K562 (cell line): ENCODE results near the gene CACNA1A. TPM values are rescaled to one million over a fixed set of nuclear protein-coding genes. Genes with fewer than 3 reads are reported as not detected.

Experiments used
- ARID1B ChIP-seq: fragments of 450-650 bp; IDR thresholded peaks from 2 replicates; pipeline ENCODE4 v1.6.1; 2016; ENCODE audit warnings: antibody characterized with exemption, mild to moderate bottlenecking, inconsistent platforms
- CTBP1 ChIP-seq: fragments of 450-650 bp; IDR thresholded peaks from 2 replicates; pipeline ENCODE4 v1.6.1; 2016; ENCODE audit warnings: borderline replicate concordance
- CTCFL ChIP-seq: IDR thresholded peaks from 2 replicates; pipeline ENCODE4 v1.6.1; 2011; ENCODE audit warnings: borderline replicate concordance, low read depth, mild to moderate bottlenecking, moderate library complexity, low read length; ENCODE audit not compliant: insufficient read depth, poor library complexity, severe bottlenecking
- FOXP1 ChIP-seq: sonication (generic); formaldehyde crosslinking; IDR thresholded peaks from 2 replicates; pipeline ENCODE4 v1.8.0; 2022; ENCODE audit warnings: mild to moderate bottlenecking, missing genetic modification reagents
- GATAD2B ChIP-seq: fragments of 450-650 bp; IDR thresholded peaks from 2 replicates; pipeline ENCODE4 v1.6.1; 2017; ENCODE audit warnings: mild to moderate bottlenecking, borderline replicate concordance
- HDAC1 ChIP-seq, 2 experiments: fragments of 450-650 bp; IDR thresholded peaks; 2 replicates each; pipeline ENCODE4 v1.6.1; 2016 to 2017; ENCODE audit warnings: inconsistent platforms in 1 of 2, mild to moderate bottlenecking in 1 of 2, moderate library complexity in 1 of 2
- HDGF ChIP-seq: fragments of 450-650 bp; IDR thresholded peaks from 2 replicates; pipeline ENCODE4 v1.6.1; 2016
- MYNN ChIP-seq, 2 experiments: sonication (generic); formaldehyde crosslinking in 1 of 2; IDR thresholded peaks; 2 replicates each; pipeline versions ENCODE4 v1.5.0 to v1.6.1; 2016 to 2020; ENCODE audit warnings: antibody characterized with exemption in 1 of 2, missing genetic modification reagents in 1 of 2
- NFATC3 ChIP-seq: fragments of 450-650 bp; IDR thresholded peaks from 2 replicates; pipeline ENCODE4 v1.6.1; 2017; ENCODE audit warnings: mild to moderate bottlenecking
- NFE2L1 ChIP-seq: fragments of 450-650 bp; IDR thresholded peaks from 2 replicates; pipeline ENCODE4 v1.6.1; 2016; ENCODE audit warnings: missing genetic modification characterization, low read depth, mild to moderate bottlenecking, missing compliant biosample characterization, moderate library complexity, borderline replicate concordance
- POLR2G ChIP-seq: fragments of 200-400 bp; formaldehyde crosslinking; IDR thresholded peaks from 2 replicates; pipeline ENCODE4 v1.6.1; 2017; ENCODE audit warnings: low read depth, mild to moderate bottlenecking, antibody characterized with exemption, low read length, moderate library complexity
- SUPT5H ChIP-seq: fragments of 450-650 bp; IDR thresholded peaks from 2 replicates; pipeline ENCODE4 v1.6.1; 2016
- TAF7 ChIP-seq: fragments of 450-650 bp; IDR thresholded peaks from 2 replicates; pipeline ENCODE4 v1.6.1; 2016; ENCODE audit warnings: missing genetic modification characterization, missing compliant biosample characterization
- ZBTB1 ChIP-seq: sonication (generic); formaldehyde crosslinking; IDR thresholded peaks from 2 replicates; pipeline ENCODE4 v1.8.1; 2023; ENCODE audit warnings: missing genetic modification reagents, low read depth, mild to moderate bottlenecking, borderline replicate concordance
- ZNF347 ChIP-seq: fragments of 450-650 bp; formaldehyde crosslinking; IDR thresholded peaks from 2 replicates; pipeline ENCODE4 v1.4.0; 2020; ENCODE audit warnings: low read depth, mild to moderate bottlenecking, moderate library complexity
- ZNF408 ChIP-seq: fragments of 250-450 bp; sonication (Bioruptor Pico); IDR thresholded peaks from 2 replicates; pipeline ENCODE4 v1.4.0; 2020; ENCODE audit warnings: low read depth, mild to moderate bottlenecking, moderate library complexity
- ZNF699 ChIP-seq: fragments of 250-450 bp; sonication (Bioruptor Pico); IDR thresholded peaks from 2 replicates; pipeline ENCODE4 v1.8.0; 2021; ENCODE audit warnings: mild to moderate bottlenecking, moderate library complexity; ENCODE audit not compliant: insufficient replicate concordance
- polyA plus RNA-seq, 8 experiments: library from polyadenylated mRNA; depleted of rRNA in 4 of 8; stranded (reverse) in 5 of 8; unstranded in 3 of 8; fragments of >200 nt; fragmentation: Nextera tagmentation in 2 of 8; fragmentation: Illumina TruSeq in 1 of 8; extraction: Ambion mirVana in 2 of 8; extraction: Trizol in 1 of 8; gene quantifications; 2 replicates each; pipeline versions ENCODE4 v1.2.1 to v1.2.3, GENCODE V29; 2011 to 2014; ENCODE audit warnings: inconsistent platforms in 1 of 8, missing spikeins in 1 of 8
- total RNA-seq, 7 experiments: library from RNA; depleted of rRNA in 6 of 7; stranded (reverse); fragments of >200 nt in 6 of 7; fragmentation: Illumina TruSeq in 2 of 7; extraction: Trizol in 2 of 7; gene quantifications; 2 replicates each; pipeline versions ENCODE4 v1.2.1 to v1.2.3, GENCODE V29; 2011 to 2021; ENCODE audit warnings: low replicate concordance in 1 of 7
- TF ChIP-seq, protein P1 (sequence below): sonication (generic); formaldehyde crosslinking; IDR thresholded peaks from 2 replicates; pipeline ENCODE4 v1.8.0; 2022; ENCODE audit warnings: mild to moderate bottlenecking, missing genetic modification reagents
- TF ChIP-seq, protein P2 (sequence below), 2 experiments: fragments of 450-650 bp in 1 of 2; sonication (generic) in 1 of 2; formaldehyde crosslinking in 1 of 2; IDR thresholded peaks in 1 of 2; conservative IDR thresholded peaks in 1 of 2; 2 replicates each; pipeline versions ENCODE4 v1.6.1 to v1.8.1; 2016 to 2023; ENCODE audit warnings: mild to moderate bottlenecking in 2 of 2, moderate library complexity in 2 of 2, inconsistent platforms in 1 of 2, missing genetic modification reagents in 1 of 2

Gene CACNA1A
- total and polyA plus RNA-seq, 9 of the 15 experiments (the other 6 are each of a cell fraction or from before 2014, with no cell fraction given), result 0.03 to 0.20 (median 0.09) TPM; not detected in 1

DNA sequence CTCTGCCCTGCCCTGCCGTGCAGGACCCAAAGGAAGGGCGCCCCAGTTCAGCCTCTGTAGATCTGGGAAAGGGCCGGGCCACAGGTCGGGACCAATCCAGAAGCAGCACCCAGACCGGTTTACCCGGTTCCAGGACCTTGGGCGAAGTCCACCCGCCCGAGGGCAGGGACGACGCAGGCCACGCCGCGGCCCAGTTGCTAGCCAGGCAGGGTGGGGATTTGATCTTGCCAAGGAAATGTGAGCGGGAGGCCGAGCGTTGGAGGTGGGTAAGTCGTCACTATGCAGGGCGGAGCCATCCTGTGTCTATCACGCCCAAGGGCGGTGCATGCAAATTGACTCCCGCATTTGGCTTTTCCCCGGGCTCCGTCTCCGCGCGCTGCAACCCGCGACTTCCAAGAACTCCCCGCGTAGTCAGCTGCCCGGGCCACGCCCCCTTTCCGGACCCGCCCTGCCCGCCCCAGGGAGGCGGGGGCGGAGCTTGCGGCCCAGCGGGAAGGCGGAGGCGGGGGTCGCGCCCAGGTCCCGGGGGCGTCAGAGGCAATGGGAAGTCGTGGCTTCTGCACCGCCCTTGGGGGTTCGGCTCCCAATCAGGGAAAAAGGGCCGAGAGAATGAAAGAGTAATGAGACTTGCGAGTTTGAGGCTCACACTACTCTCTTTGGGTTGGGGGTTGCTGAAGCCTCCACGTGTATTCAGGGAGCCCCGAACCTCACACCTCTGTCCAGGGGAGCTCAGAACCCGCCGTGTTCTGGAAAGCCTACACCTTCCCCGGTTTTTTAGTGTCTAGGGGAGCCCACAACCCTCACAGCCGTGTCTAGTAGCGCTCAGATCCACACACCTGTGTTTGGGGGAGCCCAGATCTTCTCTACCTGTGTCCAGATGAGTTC, 343.3 kb downstream of the CACNA1A start (continued):
- TF ChIP-seq, protein P1, sequence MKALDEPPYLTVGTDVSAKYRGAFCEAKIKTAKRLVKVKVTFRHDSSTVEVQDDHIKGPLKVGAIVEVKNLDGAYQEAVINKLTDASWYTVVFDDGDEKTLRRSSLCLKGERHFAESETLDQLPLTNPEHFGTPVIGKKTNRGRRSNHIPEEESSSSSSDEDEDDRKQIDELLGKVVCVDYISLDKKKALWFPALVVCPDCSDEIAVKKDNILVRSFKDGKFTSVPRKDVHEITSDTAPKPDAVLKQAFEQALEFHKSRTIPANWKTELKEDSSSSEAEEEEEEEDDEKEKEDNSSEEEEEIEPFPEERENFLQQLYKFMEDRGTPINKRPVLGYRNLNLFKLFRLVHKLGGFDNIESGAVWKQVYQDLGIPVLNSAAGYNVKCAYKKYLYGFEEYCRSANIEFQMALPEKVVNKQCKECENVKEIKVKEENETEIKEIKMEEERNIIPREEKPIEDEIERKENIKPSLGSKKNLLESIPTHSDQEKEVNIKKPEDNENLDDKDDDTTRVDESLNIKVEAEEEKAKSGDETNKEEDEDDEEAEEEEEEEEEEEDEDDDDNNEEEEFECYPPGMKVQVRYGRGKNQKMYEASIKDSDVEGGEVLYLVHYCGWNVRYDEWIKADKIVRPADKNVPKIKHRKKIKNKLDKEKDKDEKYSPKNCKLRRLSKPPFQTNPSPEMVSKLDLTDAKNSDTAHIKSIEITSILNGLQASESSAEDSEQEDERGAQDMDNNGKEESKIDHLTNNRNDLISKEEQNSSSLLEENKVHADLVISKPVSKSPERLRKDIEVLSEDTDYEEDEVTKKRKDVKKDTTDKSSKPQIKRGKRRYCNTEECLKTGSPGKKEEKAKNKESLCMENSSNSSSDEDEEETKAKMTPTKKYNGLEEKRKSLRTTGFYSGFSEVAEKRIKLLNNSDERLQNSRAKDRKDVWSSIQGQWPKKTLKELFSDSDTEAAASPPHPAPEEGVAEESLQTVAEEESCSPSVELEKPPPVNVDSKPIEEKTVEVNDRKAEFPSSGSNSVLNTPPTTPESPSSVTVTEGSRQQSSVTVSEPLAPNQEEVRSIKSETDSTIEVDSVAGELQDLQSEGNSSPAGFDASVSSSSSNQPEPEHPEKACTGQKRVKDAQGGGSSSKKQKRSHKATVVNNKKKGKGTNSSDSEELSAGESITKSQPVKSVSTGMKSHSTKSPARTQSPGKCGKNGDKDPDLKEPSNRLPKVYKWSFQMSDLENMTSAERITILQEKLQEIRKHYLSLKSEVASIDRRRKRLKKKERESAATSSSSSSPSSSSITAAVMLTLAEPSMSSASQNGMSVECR (CRISPR knock-in tag), result peak; percentile 63; the same call in 1 of the 2 replicates
- TF ChIP-seq ZNF347 (no peak), CTCFL (no peak), SUPT5H (peak; percentile 83), GATAD2B (peak; percentile 75; the same call in 1 of the 2 replicates), NFATC3 (no peak), NFE2L1 (tag) (no peak), HDAC1 (IDR thresholded peaks at IDR 0.05) (0 out of 4 replicates have a peak, but pooled peaks of 1 of the 2 experiments have one; percentile 34), ARID1B (peak; percentile 14; the same call in 1 of the 2 replicates), MYNN (IDR thresholded peaks at IDR 0.05) (0 out of 2 replicates have a peak, but pooled peaks have one; percentile 29), MYNN (CRISPR knock-in tag; IDR thresholded peaks at IDR 0.05) (no peak), POLR2G (peak; percentile 95), ZNF408 (no peak), TAF7 (no peak), FOXP1 (0 out of 2 replicates have a peak, but pooled peaks have one; percentile 46), ZBTB1 (no peak), ZNF699 (CRISPR knock-in tag) (no peak), CTBP1 (peak; percentile 26; the same call in 1 of the 2 replicates), HDGF (peak; percentile 55; the same call in 1 of the 2 replicates)
- TF ChIP-seq, protein P2, sequence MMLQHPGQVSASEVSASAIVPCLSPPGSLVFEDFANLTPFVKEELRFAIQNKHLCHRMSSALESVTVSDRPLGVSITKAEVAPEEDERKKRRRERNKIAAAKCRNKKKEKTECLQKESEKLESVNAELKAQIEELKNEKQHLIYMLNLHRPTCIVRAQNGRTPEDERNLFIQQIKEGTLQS (IDR thresholded peaks at IDR 0.05), result no peak
- TF ChIP-seq, protein P2 (CRISPR knock-in tag; conservative IDR thresholded peaks at IDR 0.05), result no peak
